ENCODE results near the gene ZNF236. TPM values are rescaled to one million over a fixed set of nuclear protein-coding genes. Genes with fewer than 3 reads are reported as not detected.

The ZNF236 gene
- total and polyA plus RNA-seq, 4 donors, result 0.83 to 8.2 (median 5.0) TPM

GRCh38 chr18:77002496-77002895 is 180.1 kb downstream of the ZNF236 start (continued):
- TF ChIP-seq CTCF (IDR thresholded peaks at IDR 0.05; ENCODE audit: low read depth, low read length, missing input control), result no peak
- TF ChIP-seq TAF1 (conservative IDR thresholded peaks at IDR 0.05), result no peak

GRCh38 chr18:77003316-77003715 is 181.0 kb downstream of the ZNF236 start:
- no peak for DNase-seq (ENCODE audit: low spot score)
- WGBS, result 97% methylated on average over 7 of the region's 7 CpGs
- Histone ChIP-seq H3K27ac (ENCODE audit: low read depth in 1 of 2, low read length in 2 of 2) (no peak overlapping the region), H3K9me3 (ENCODE audit: control insufficient read depth in 4 of 4, low read length in 3 of 4) (no peaks in the 10 kb centered on the region), H3K4me1 (ENCODE audit: control insufficient read depth in 4 of 4, insufficient read depth in 4 of 4, low read length in 3 of 4) (peaks cover 0 to 7% (median under 1%) of the 10 kb centered on the region in 4 donors), H3K27me3 (ENCODE audit: control insufficient read depth in 4 of 4, insufficient read depth in 4 of 4, low read length in 3 of 4) (no peaks in the 10 kb centered on the region), H3K9ac (ENCODE audit: low read depth in 1 of 2, low read length in 2 of 2) (no peak overlapping the region), H3K4me3 (ENCODE audit: low read depth in 1 of 3, low read length in 3 of 3) (no peak overlapping the region), H3K36me3 (ENCODE audit: control insufficient read depth in 4 of 4, insufficient read depth in 3 of 4, low read depth in 1 of 4, low read length in 3 of 4) (no peaks in the 10 kb centered on the region)
- TF ChIP-seq SP1 (IDR thresholded peaks at IDR 0.05), result no peak
- no peak for TF ChIP-seq HNF4A (conservative IDR thresholded peaks at IDR 0.05)
- TF ChIP-seq REST (IDR thresholded peaks at IDR 0.05), result no peak
- TF ChIP-seq HNF4G (IDR thresholded peaks at IDR 0.05), result no peak
- no peak for TF ChIP-seq YY1 (IDR thresholded peaks at IDR 0.05)
- TF ChIP-seq RXRA (IDR thresholded peaks at IDR 0.05), result no peak
- no peak for TF ChIP-seq GABPA (IDR thresholded peaks at IDR 0.05 in 1 of 2, conservative IDR thresholded peaks at IDR 0.05 in 1 of 2)
- TF ChIP-seq JUND (IDR thresholded peaks at IDR 0.05), result no peak

GRCh38 chr18:77004555-77005380 is 182.4 kb downstream of the ZNF236 start:
- peak overlapping the region in 1 of 2 donors; percentile 4 for H3K9ac ChIP-seq (ENCODE audit: low read depth in 1 of 2, low read length in 2 of 2)
- TF ChIP-seq MAX (IDR thresholded peaks at IDR 0.05), result no peak
- no peak for TF ChIP-seq ATF3 (IDR thresholded peaks at IDR 0.05)
- no peak for TF ChIP-seq FOXA1 (IDR thresholded peaks at IDR 0.05)
- TF ChIP-seq RAD21 (IDR thresholded peaks at IDR 0.05), result no peak
- no peak for TF ChIP-seq HNF4G (IDR thresholded peaks at IDR 0.05)
- no peak for TF ChIP-seq RXRA (IDR thresholded peaks at IDR 0.05)
- TF ChIP-seq ZBTB33 (IDR thresholded peaks at IDR 0.05), result no peak
- no peak for TF ChIP-seq TAF1 (conservative IDR thresholded peaks at IDR 0.05)
- no peak for TF ChIP-seq CTCF (IDR thresholded peaks at IDR 0.05; ENCODE audit: low read depth, low read length, missing input control)
- peaks cover 0 to 7% (median under 1%) of the 10 kb centered on the region in 4 donors for H3K4me1 ChIP-seq (ENCODE audit: control insufficient read depth in 4 of 4, insufficient read depth in 4 of 4, low read length in 3 of 4)
- no peaks in the 10 kb centered on the region for H3K9me3 ChIP-seq (ENCODE audit: control insufficient read depth in 4 of 4, low read length in 3 of 4)
- peaks cover 0 to 3% (median under 1%) of the 10 kb centered on the region in 4 donors for H3K36me3 ChIP-seq (ENCODE audit: control insufficient read depth in 4 of 4, insufficient read depth in 3 of 4, low read depth in 1 of 4, low read length in 3 of 4)
- no peak overlapping the region for H3K4me3 ChIP-seq (ENCODE audit: low read depth in 1 of 3, low read length in 3 of 3)
- 79% methylated on average over 26 of the region's 26 CpGs for WGBS
- peak overlapping the region; percentile 19 to 64 for H3K27ac ChIP-seq (ENCODE audit: low read depth in 1 of 2, low read length in 2 of 2)
- H3K27me3 ChIP-seq (ENCODE audit: control insufficient read depth in 4 of 4, insufficient read depth in 4 of 4, low read length in 3 of 4), result no peaks in the 10 kb centered on the region
- no peak for DNase-seq (ENCODE audit: low spot score)

Data from liver (tissue), 9 donors.